ENCODE measurements around the gene THOP1.

The THOP1 gene

GRCh38 chr19:2824129-2824528 is 38.8 kb downstream of the THOP1 start:
- no peak for DNase-seq (ENCODE audit: low read depth)
- no peak overlapping the region for H3K4me3 ChIP-seq (ENCODE audit: low read depth, low read length)
- TF ChIP-seq MAX (IDR thresholded peaks at IDR 0.05; ENCODE audit: low read depth, low read length) (no peak), POLR2A (IDR thresholded peaks at IDR 0.05; ENCODE audit: extremely low read depth, insufficient read length) (no peak), CTCF (IDR thresholded peaks at IDR 0.05; ENCODE audit: low read depth, low read length) (no peak), MYC (IDR thresholded peaks at IDR 0.05; ENCODE audit: low read depth, low read length) (no peak)

DNA sequence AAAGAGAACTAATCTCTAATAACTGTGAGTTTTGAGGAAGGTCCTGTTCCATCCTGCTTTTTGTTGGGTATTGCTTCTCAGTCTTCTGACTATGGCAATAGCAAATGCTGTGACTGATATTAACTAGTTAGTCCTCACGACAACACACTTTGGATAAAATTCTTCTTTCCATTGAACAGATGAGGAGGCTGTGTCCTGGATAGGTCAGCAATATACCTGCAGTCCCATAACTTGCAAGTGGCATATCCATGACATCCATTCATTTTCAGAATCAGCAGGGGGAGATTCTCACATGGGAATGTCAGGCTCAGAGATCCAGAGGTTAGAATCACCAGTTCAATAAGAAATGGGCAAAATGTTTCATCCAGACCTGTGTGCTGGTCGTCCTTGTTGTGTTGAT is 41.7 kb downstream of the THOP1 start:
- H3K4me3 ChIP-seq (ENCODE audit: low read depth, low read length): no peak overlapping the region
- TF ChIP-seq MAX (IDR thresholded peaks at IDR 0.05; ENCODE audit: low read depth, low read length) (no peak), POLR2A (IDR thresholded peaks at IDR 0.05; ENCODE audit: extremely low read depth, insufficient read length) (no peak), MYC (IDR thresholded peaks at IDR 0.05; ENCODE audit: low read depth, low read length) (no peak), CTCF (IDR thresholded peaks at IDR 0.05; ENCODE audit: low read depth, low read length) (no peak)
- no peak for DNase-seq (ENCODE audit: low read depth)

- DNase-seq (ENCODE audit: low read depth): peak; percentile 70
- no peak for TF ChIP-seq POLR2A (IDR thresholded peaks at IDR 0.05; ENCODE audit: extremely low read depth, insufficient read length)
- TF ChIP-seq MYC (IDR thresholded peaks at IDR 0.05; ENCODE audit: low read depth, low read length): no peak
- no peak for TF ChIP-seq MAX (IDR thresholded peaks at IDR 0.05; ENCODE audit: low read depth, low read length)
- no peak for TF ChIP-seq CTCF (IDR thresholded peaks at IDR 0.05; ENCODE audit: low read depth, low read length)
- H3K4me3 ChIP-seq (ENCODE audit: low read depth, low read length): no peak overlapping the region
Measured at GRCh38 chr19:2827840-2828489, 42.7 kb downstream of the THOP1 start.

GRCh38 chr19:2834294-2834871 is 49.1 kb downstream of the THOP1 start:
- H3K4me3 ChIP-seq (ENCODE audit: low read depth, low read length): no peak overlapping the region
- DNase-seq (ENCODE audit: low read depth): no peak
- TF ChIP-seq MAX (IDR thresholded peaks at IDR 0.05; ENCODE audit: low read depth, low read length) (no peak), POLR2A (IDR thresholded peaks at IDR 0.05; ENCODE audit: extremely low read depth, insufficient read length) (no peak), MYC (IDR thresholded peaks at IDR 0.05; ENCODE audit: low read depth, low read length) (no peak), CTCF (IDR thresholded peaks at IDR 0.05; ENCODE audit: low read depth, low read length) (no peak)

DNA sequence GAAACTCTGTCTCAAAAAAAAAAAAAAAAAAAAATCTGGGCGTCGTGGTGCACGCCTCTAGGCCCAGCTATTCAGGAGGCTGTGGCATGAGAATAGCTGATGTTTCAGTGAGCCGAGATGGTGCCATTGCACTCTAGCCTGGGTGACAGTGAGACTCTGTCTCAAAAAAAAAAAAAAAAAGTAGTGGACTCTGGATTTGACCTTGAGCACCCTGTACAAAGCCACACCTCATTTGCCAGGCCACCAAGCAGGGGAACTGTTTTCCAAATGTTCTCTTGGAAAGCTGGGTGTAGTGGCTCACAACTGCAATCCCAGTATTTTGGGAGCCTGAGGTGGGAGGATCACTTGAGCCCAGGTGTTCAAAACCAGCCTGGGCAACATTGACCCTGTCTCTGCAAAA is 52.1 kb downstream of the THOP1 start:
- no peak for TF ChIP-seq MAX (IDR thresholded peaks at IDR 0.05; ENCODE audit: low read depth, low read length)
- no peak for TF ChIP-seq CTCF (IDR thresholded peaks at IDR 0.05; ENCODE audit: low read depth, low read length)
- TF ChIP-seq MYC (IDR thresholded peaks at IDR 0.05; ENCODE audit: low read depth, low read length): no peak
- DNase-seq (ENCODE audit: low read depth): no peak
- H3K4me3 ChIP-seq (ENCODE audit: low read depth, low read length): no peak overlapping the region

Data from NB4 (cell line).